GM12874 (cell line): ENCODE results near the gene RHCE.
"Not testable (repeated sequence)": the region's sequence is repeated elsewhere in the genome, so short reads cannot be mapped to it uniquely, and the experiment has no call there.

ENCODE experiments used
- TF ChIP-seq, protein P1 (sequence below): IDR thresholded peaks from 2 replicates; pipeline ENCODE4 v1.5.1; 2011; ENCODE audit warnings: low read depth, mild to moderate bottlenecking, control low read depth, low read length, moderate library complexity; ENCODE audit not compliant: insufficient read depth

Gene RHCE

DNA sequence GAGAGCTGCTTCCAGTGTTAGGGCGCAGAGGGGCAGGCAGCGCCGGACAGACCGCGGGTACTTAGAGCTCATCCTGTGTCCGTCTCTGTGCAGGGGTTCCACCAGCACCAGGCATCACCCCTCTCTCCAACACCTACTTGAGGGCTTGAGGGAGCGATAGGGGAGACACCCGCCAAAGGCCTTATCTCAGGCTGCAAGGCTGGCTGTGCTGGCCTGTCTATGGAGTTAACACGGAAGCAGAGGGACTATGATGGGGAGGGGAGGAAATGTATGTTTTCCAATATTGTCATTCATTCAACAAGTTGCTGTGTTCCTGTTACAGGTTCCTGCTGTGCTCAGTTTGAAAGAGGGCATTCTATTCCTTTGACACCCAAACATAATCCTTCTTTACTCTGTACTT lies at the start of gene RHCE:
Gene RHCE, minus strand, starts transcription at position 111 of the 400 bp plus-strand sequence. Its CDS starts 39 bp downstream, at position 72.
- TF ChIP-seq, protein P1, sequence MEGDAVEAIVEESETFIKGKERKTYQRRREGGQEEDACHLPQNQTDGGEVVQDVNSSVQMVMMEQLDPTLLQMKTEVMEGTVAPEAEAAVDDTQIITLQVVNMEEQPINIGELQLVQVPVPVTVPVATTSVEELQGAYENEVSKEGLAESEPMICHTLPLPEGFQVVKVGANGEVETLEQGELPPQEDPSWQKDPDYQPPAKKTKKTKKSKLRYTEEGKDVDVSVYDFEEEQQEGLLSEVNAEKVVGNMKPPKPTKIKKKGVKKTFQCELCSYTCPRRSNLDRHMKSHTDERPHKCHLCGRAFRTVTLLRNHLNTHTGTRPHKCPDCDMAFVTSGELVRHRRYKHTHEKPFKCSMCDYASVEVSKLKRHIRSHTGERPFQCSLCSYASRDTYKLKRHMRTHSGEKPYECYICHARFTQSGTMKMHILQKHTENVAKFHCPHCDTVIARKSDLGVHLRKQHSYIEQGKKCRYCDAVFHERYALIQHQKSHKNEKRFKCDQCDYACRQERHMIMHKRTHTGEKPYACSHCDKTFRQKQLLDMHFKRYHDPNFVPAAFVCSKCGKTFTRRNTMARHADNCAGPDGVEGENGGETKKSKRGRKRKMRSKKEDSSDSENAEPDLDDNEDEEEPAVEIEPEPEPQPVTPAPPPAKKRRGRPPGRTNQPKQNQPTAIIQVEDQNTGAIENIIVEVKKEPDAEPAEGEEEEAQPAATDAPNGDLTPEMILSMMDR = not testable (repeated sequence)

DNA sequence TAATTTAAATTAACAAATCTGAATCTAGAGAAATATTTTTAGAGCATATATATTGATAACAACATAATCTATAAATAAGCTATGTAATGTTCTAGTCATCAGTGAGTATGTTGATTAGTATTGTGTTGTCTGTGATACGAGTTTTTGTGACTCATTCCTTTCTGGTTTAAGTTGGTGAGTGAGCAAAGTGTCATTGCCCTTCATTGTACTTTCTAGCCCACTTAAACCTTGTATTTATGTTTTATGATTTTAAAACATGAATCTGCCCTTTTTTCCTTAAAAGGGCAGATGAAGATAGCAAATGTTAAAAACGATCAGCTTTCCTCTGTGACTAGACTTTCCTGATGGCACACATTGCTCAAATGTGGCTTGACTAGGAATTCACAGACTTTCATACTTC lies 48.6 kb upstream of the RHCE start:
- TF ChIP-seq, protein P1 = no peak

DNA sequence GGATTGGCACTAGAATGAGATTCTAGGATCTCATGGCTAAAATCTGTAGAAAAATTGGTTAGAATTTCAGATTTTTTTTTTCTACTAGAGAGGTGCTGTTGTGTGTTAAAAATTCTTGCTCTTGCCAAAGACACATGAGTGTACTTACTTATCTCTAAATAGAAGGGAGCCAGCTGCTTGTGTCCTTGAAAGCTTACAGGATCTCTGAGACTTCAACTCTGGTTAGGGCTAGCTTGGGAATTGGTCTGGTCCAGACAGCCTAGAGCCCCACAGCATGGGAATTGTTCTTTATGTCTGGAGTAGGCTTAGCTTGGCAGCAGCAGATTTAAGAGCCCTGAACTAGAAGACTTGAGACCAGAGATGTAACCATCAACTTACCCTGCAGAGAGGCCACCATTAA lies 47.4 kb upstream of the RHCE start:
- TF ChIP-seq, protein P1 = no peak

DNA sequence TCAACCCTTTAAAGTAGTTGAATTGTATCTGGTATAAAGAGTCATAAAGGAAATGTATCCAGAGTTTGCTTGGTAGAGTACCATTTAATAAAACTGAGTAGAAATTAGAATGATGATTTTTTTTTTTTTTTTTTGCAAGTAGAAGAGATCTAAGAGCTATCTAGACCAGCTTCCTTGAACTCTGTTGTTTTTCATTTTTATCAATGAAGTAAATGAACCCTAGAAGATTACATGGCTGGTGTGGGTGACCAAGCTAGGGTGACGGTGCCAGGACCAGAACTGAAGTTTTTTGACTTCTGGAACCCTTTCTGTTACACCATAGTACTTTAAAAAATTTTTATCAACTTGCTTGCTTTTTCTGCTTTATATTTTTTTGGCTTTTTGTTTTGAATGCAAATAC lies 47.0 kb upstream of the RHCE start:
- TF ChIP-seq, protein P1 = no peak

DNA sequence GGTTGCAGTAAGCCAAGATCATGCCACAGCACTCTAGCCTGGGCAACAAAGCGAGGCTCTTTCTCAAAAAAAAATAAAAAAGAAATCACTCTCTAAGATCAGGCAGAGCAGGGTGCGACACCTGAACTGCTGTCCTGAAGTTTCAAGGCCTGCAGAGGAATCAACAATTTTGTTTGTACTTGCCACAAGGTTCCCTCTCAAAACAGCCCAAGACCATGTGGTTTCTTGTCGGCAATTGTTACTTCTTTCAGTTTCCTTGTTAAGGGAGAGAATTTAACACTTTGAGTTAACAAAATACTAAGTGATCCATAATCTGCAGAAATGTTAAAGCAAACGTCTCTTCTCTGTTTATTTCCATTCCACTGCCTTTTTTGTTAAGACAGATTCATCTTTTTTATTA lies 46.6 kb upstream of the RHCE start:
- TF ChIP-seq, protein P1 = no peak

DNA sequence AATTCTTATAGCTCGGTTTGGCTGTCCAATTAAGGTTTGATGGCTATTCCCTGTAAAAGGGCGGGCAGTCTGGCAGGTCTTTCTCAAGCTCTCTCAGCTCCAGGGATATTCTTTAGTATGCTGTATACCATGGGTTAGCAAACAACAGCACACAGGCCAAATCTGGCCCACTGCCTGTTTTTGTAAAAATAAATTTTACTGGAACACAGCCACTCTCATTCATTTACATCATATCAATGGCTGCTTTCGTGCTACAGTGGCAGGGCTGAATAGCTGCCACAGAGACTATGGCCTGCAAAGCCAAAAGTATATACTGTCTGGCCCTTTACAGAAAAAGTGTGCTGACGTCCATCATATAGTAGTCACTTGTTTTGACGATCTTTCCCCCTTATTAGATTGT lies 42.1 kb upstream of the RHCE start:
- TF ChIP-seq, protein P1 = no peak

DNA sequence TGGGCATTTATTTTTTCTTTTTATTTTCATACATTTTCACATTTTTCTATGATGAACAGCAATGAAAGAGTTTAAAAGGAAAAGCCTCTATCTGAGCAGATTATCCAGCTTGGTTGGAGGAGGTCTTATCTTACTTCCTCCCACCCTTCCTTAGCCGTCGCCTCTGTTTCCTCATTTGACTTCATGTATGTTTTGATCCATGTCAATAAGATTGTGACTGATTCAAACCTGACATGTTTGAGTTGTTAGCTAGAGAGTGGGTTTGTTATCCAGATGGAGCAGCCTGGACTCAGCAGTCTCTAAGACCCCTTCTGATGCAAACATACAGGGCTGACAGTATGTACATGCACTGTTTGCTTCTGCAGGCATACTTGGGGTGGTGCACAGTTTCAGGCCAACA lies 41.2 kb upstream of the RHCE start:
- TF ChIP-seq, protein P1 = no peak

DNA sequence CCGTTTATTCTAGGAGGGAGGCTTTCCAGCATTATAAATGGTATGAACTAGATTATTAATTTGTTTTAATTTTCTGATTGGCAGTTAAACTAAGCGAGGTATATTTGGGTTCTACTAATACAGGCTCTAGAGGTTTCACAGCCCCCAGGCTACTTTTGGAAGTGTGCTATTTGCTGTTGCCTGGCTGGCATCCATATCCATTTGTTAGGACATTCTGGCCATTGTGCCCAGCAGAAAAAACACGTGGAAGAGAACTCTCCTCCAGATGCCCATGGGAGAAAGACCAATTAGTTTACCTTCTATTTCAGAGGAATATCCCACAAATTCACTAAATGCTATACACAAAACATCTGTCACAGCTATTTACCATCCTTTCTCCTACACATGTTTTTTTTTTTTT lies 39.4 kb upstream of the RHCE start:
- TF ChIP-seq, protein P1 = no peak
